ENCODE measurements around the gene BST1. TPM values are rescaled to one million over a fixed set of nuclear protein-coding genes. Genes with fewer than 3 reads are reported as not detected.

Gene BST1
- total RNA-seq, 4 donors from 2014 or later, result 22.5 to 34.4 (median 24.5) TPM

- no peak for TF ChIP-seq CTCF (IDR thresholded peaks at IDR 0.05)
- DNase-seq (ENCODE audit: low spot score), result no peak
- peak; percentile 69 for ATAC-seq (ENCODE audit: low FRiP score)
These were observed 14.2 kb downstream of the BST1 start for GRCh38 chr4:15717086-15717485.

- no peak for DNase-seq (ENCODE audit: low spot score)
- TF ChIP-seq CTCF (IDR thresholded peaks at IDR 0.05), result no peak
- no peak for ATAC-seq (ENCODE audit: low FRiP score)
These were observed 15.0 kb downstream of the BST1 start for GRCh38 chr4:15717657-15718416.

GRCh38 chr4:15718465-15718864 lies 15.6 kb downstream of the BST1 start:
- no peak for TF ChIP-seq CTCF (IDR thresholded peaks at IDR 0.05)
- DNase-seq (ENCODE audit: low spot score) (no peak), ATAC-seq (ENCODE audit: low FRiP score) (no peak)

- TF ChIP-seq CTCF (IDR thresholded peaks at IDR 0.05), result no peak
- ATAC-seq (ENCODE audit: low FRiP score) (no peak), DNase-seq (ENCODE audit: low spot score) (no peak)
These were observed 16.1 kb downstream of the BST1 start for GRCh38 chr4:15718959-15719358.

- TF ChIP-seq CTCF (IDR thresholded peaks at IDR 0.05), result no peak
- no peak for DNase-seq (ENCODE audit: low spot score)
- ATAC-seq (ENCODE audit: low FRiP score), result no peak
These were observed 16.6 kb downstream of the BST1 start for GRCh38 chr4:15719506-15719905.

GRCh38 chr4:15720851-15721250 lies 18.0 kb downstream of the BST1 start:
- TF ChIP-seq CTCF (IDR thresholded peaks at IDR 0.05), result no peak
- no peak for DNase-seq (ENCODE audit: low spot score)
- ATAC-seq (ENCODE audit: low FRiP score), result no peak

- DNase-seq (ENCODE audit: low spot score) (no peak), ATAC-seq (ENCODE audit: low FRiP score) (peak; percentile 14)
- TF ChIP-seq CTCF (IDR thresholded peaks at IDR 0.05), result no peak
These were observed 22.7 kb downstream of the BST1 start for GRCh38 chr4:15725608-15726007.
